K562 (cell line): Measurements from ENCODE around the gene HHATL. TPM values are rescaled to one million over a fixed set of nuclear protein-coding genes. Genes with fewer than 3 reads are reported as not detected.

ENCODE experiments used
- ATAC-seq: fragments of 200-7000 bp; cut with Tn5 transposase; 3 replicates; pipeline ENCODE4 v1.9.1; 2020; ENCODE audit warnings: moderate library complexity
- BruUV-seq: library from RNA; stranded (reverse); fragments of 400-500 nt; replicated peaks from 2 replicates; lab custom pipeline; 2021; lab: Mats Ljungman, UMichigan
- CTCF ChIA-PET: fragments of 300-600 bp; formaldehyde crosslinking; extraction: SDS; loops from one replicate; lab custom pipeline; 2021; ENCODE audit warnings: low intra/inter-chr PET ratio; lab: Yijun Ruan, JAX
- POLR2A ChIA-PET: fragments of 300-600, 350-650 bp; sonication (Branson Sonifier 250); formaldehyde crosslinking; extraction: SDS; loops from one replicate; lab custom pipeline; 2021; ENCODE audit warnings: antibody characterized with exemption, inconsistent platforms; lab: Yijun Ruan, JAX
- DNase-seq, 4 experiments: peaks; one replicate each; pipeline versions ENCODE4 v3.0.0 to v3.0.0-alpha.2; 2011 to 2018; ENCODE audit warnings: low spot score in 3 of 4, mixed read lengths in 3 of 4; ENCODE audit errors: extremely low read depth in 1 of 4
- FAIRE-seq: peaks from 2 replicates; lab custom pipeline; 2011; peaks lifted over from hg19 to GRCh38; lab: Jason Lieb, UNC
- H2AFZ ChIP-seq: 2 replicates; pipeline ENCODE4 v1.6.0; 2011; ENCODE audit warnings: low read depth, low read length, control low read depth, inconsistent platforms
- H3K27ac ChIP-seq: fragments of 200-600 bp; 3 replicates; pipeline ENCODE4 v1.8.0; 2011; ENCODE audit warnings: low read depth, mild to moderate bottlenecking, control low read depth, inconsistent platforms, low read length, moderate library complexity, mixed read lengths; ENCODE audit errors: extremely low read depth
- H3K27me3 ChIP-seq, 2 experiments: fragments of 300-600 bp in 1 of 2; 2 replicates in 1 of 2; 3 replicates in 1 of 2; pipeline versions ENCODE4 v1.6.0 to v1.8.0; 2011; ENCODE audit warnings: inconsistent platforms in 2 of 2, low read length in 2 of 2, mild to moderate bottlenecking in 1 of 2, mixed read lengths in 1 of 2, moderate library complexity in 1 of 2; ENCODE audit not compliant: control insufficient read depth in 2 of 2, insufficient read depth in 2 of 2
- H3K36me3 ChIP-seq: fragments of 300-600 bp; 3 replicates; pipeline ENCODE4 v1.8.0; 2011; ENCODE audit warnings: mild to moderate bottlenecking, low read length, inconsistent platforms; ENCODE audit not compliant: control insufficient read depth, insufficient read depth
- H3K4me1 ChIP-seq, 2 experiments: fragments of 200-600 bp in 1 of 2; replicated peaks in 1 of 2; 2 replicates in 1 of 2; 3 replicates in 1 of 2; pipeline versions ENCODE4 v1.5.1 to v1.8.0; 2011; ENCODE audit warnings: inconsistent platforms in 2 of 2, low read length in 2 of 2, mild to moderate bottlenecking in 1 of 2, mixed read lengths in 1 of 2, moderate library complexity in 1 of 2; ENCODE audit not compliant: control insufficient read depth in 2 of 2, insufficient read depth in 2 of 2
- H3K4me2 ChIP-seq: 2 replicates; pipeline ENCODE4 v1.6.1; 2011; ENCODE audit warnings: low read length, control low read depth, inconsistent platforms, mixed read lengths; ENCODE audit not compliant: insufficient read depth
- H3K4me3 ChIP-seq: fragments of 200-600 bp; sonication (generic), shearing (Covaris generic); 2 replicates; pipeline ENCODE4 v1.5.1; 2016; ENCODE audit warnings: control low read depth, inconsistent platforms
- H3K79me2 ChIP-seq: fragments of 200-600 bp; 3 replicates; pipeline ENCODE4 v1.8.0; 2011; ENCODE audit warnings: low read length, inconsistent platforms; ENCODE audit not compliant: control insufficient read depth, insufficient read depth
- H3K9ac ChIP-seq, 2 experiments: 2 replicates each; pipeline versions ENCODE4 v1.6.0 to v1.6.1; 2011; ENCODE audit warnings: low read depth in 2 of 2, low read length in 2 of 2, control low read depth in 1 of 2, inconsistent platforms in 1 of 2, mild to moderate bottlenecking in 1 of 2, mixed read lengths in 1 of 2; ENCODE audit not compliant: insufficient read depth in 1 of 2
- H3K9me1 ChIP-seq: one replicate; pipeline ENCODE4 v1.6.0; 2011; ENCODE audit warnings: inconsistent platforms, mild to moderate bottlenecking, low read length, moderate library complexity; ENCODE audit not compliant: control insufficient read depth, insufficient read depth
- H3K9me3 ChIP-seq: replicated peaks from 2 replicates; pipeline ENCODE4 v1.5.1; 2011; ENCODE audit warnings: low read depth, low read length, inconsistent platforms; ENCODE audit not compliant: control insufficient read depth, insufficient read depth
- H4K20me1 ChIP-seq: replicated peaks from 2 replicates; pipeline ENCODE4 v1.6.1; 2011; ENCODE audit warnings: low read length, inconsistent platforms, mixed read lengths; ENCODE audit not compliant: control insufficient read depth, insufficient read depth
- CTBP1 ChIP-seq: fragments of 450-650 bp; IDR thresholded peaks from 2 replicates; pipeline ENCODE4 v1.6.1; 2016; ENCODE audit warnings: borderline replicate concordance
- HNRNPLL ChIP-seq: fragments of 200-400 bp; formaldehyde crosslinking; IDR thresholded peaks from 2 replicates; pipeline ENCODE4 v1.6.1; 2017; ENCODE audit warnings: low read length, low read depth, mild to moderate bottlenecking; ENCODE audit not compliant: poor library complexity, severe bottlenecking
- POLR2G ChIP-seq: fragments of 200-400 bp; formaldehyde crosslinking; IDR thresholded peaks from 2 replicates; pipeline ENCODE4 v1.6.1; 2017; ENCODE audit warnings: low read depth, mild to moderate bottlenecking, antibody characterized with exemption, low read length, moderate library complexity
- XRCC3 ChIP-seq: fragments of 450-650 bp; IDR thresholded peaks from 2 replicates; pipeline ENCODE4 v1.6.1; 2017; ENCODE audit warnings: mild to moderate bottlenecking, moderate library complexity
- ZNF133 ChIP-seq: fragments of 250-450 bp; sonication (Bioruptor Pico); IDR thresholded peaks from 2 replicates; pipeline ENCODE4 v1.4.0; 2020; ENCODE audit warnings: mild to moderate bottlenecking
- ZNF239 ChIP-seq: fragments of 250-450 bp; sonication (Bioruptor Pico); IDR thresholded peaks from 2 replicates; pipeline ENCODE4 v1.4.0; 2020; ENCODE audit warnings: mild to moderate bottlenecking
- WGBS: fragments of 100-300 bp; shearing (Covaris generic); methylation state at CpG from one replicate; pipeline ENCODE4 v1.1.6; 2016; ENCODE audit warnings: low coverage, mixed read lengths; ENCODE audit not compliant: insufficient coverage; ENCODE audit errors: missing lambda C conversion rate; 5-methylcytosine and 5-hydroxymethylcytosine counted together
- in situ Hi-C: fragments of 300-500 bp; cut with MboI; formaldehyde crosslinking; loops from 4 replicates; pipeline ENCODE4 v1.15.0; 2018; ENCODE audit warnings: inconsistent platforms, mixed read lengths
- intact Hi-C: fragments of 100-400 bp; cut with micrococcal nuclease; formaldehyde crosslinking; loops from 2 replicates; pipeline ENCODE4 v1.14.2; 2022
- polyA plus RNA-seq, 8 experiments: library from polyadenylated mRNA; depleted of rRNA in 4 of 8; stranded (reverse) in 5 of 8; unstranded in 3 of 8; fragments of >200 nt; fragmentation: Nextera tagmentation in 2 of 8; fragmentation: Illumina TruSeq in 1 of 8; extraction: Ambion mirVana in 2 of 8; extraction: Trizol in 1 of 8; gene quantifications; 2 replicates each; pipeline versions ENCODE4 v1.2.1 to v1.2.3, GENCODE V29; 2011 to 2014; ENCODE audit warnings: inconsistent platforms in 1 of 8, missing spikeins in 1 of 8
- total RNA-seq, 7 experiments: library from RNA; depleted of rRNA in 6 of 7; stranded (reverse); fragments of >200 nt in 6 of 7; fragmentation: Illumina TruSeq in 2 of 7; extraction: Trizol in 2 of 7; gene quantifications; 2 replicates each; pipeline versions ENCODE4 v1.2.1 to v1.2.3, GENCODE V29; 2011 to 2021; ENCODE audit warnings: low replicate concordance in 1 of 7

Gene HHATL
- total and polyA plus RNA-seq, 9 of the 15 experiments (the other 6 are each of a cell fraction or from before 2014, with no cell fraction given), result not detected

DNA sequence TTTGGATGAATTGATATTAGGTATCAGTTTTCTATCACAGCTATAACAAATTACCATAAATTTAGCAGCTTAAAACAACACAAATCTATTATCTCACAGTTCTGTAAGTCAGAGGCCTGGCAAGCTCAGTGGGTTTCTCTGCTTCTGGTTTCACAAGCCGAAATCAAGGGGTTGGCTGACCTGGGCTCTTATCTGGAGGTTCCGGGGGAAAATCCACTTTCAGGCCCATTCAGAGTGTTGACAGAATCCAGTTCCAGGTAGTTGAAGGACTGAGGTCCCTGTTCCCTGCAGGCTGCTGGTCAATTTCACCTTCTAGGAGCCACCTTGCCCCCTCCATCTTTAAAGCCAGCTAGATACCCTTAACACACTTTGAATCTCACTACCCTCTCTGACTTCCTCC, 11.1 kb upstream of the HHATL start:
- intact Hi-C loops (no loop called here), in situ Hi-C loops (no loop called here)
- H3K27me3 ChIP-seq, result peaks cover 42 to 55% of the 10 kb centered on the region in 2 experiments
- H3K9me1 ChIP-seq, result no peaks in the 10 kb centered on the region
- H2AFZ ChIP-seq, result no peak overlapping the region
- 5% methylated on average over 2 of the region's 2 CpGs for WGBS
- no peaks in the 10 kb centered on the region; the same call in 1 of the 2 replicates for H4K20me1 ChIP-seq
- FAIRE-seq (no peak), DNase-seq (no peak), ATAC-seq (no peak)
- no peaks in the 10 kb centered on the region for H3K36me3 ChIP-seq
- H3K9me3 ChIP-seq, result no peaks in the 10 kb centered on the region
- H3K4me3 ChIP-seq, result no peak overlapping the region
- TF ChIP-seq POLR2G (no peak), XRCC3 (no peak), HNRNPLL (no peak), ZNF239 (no peak), ZNF133 (CRISPR knock-in tag) (no peak), CTBP1 (no peak)
- H3K79me2 ChIP-seq, result no peaks in the 10 kb centered on the region
- no peak overlapping the region for H3K27ac ChIP-seq
- H3K9ac ChIP-seq, result no peak overlapping the region
- no peaks in the 10 kb centered on the region for H3K4me1 ChIP-seq
- ChIA-PET POLR2A (interaction anchor here (0.5 to 0.7 kb wide), 2 partner anchors 44 to 434 kb away, joined by 3 to 4 read pairs; no protein-coding TSS in a partner anchor), CTCF (no interaction called here)
- H3K4me2 ChIP-seq, result no peak overlapping the region
- no TSS peak for BruUV-seq
